ENCODE results near the gene HRCT1.

DNA sequence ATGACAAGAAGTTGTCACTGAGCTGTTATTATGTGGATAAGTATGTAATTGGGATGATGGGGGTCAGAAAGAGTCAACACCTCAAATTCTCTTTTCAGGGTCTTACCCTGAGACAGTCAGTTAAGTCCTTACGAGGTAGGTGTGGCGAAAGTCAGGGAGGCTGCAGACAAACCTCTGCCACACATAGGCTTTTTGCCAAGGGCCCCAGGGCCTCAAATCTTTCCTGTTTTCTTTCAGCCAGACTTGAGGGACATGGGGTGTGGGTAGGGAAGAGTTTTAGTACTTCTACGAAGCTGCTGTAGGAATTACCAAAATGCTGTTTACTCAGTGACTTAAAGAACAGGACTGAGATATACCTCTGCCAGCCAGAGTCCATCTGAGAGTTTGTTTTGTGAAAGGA, 38.2 kb downstream of the HRCT1 start:
- TF ChIP-seq, protein P1, sequence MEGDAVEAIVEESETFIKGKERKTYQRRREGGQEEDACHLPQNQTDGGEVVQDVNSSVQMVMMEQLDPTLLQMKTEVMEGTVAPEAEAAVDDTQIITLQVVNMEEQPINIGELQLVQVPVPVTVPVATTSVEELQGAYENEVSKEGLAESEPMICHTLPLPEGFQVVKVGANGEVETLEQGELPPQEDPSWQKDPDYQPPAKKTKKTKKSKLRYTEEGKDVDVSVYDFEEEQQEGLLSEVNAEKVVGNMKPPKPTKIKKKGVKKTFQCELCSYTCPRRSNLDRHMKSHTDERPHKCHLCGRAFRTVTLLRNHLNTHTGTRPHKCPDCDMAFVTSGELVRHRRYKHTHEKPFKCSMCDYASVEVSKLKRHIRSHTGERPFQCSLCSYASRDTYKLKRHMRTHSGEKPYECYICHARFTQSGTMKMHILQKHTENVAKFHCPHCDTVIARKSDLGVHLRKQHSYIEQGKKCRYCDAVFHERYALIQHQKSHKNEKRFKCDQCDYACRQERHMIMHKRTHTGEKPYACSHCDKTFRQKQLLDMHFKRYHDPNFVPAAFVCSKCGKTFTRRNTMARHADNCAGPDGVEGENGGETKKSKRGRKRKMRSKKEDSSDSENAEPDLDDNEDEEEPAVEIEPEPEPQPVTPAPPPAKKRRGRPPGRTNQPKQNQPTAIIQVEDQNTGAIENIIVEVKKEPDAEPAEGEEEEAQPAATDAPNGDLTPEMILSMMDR (conservative IDR thresholded peaks at IDR 0.05; ENCODE audit: low read length): no peak
- TF ChIP-seq EZH2phosphoT487 (IDR thresholded peaks at IDR 0.05; ENCODE audit: borderline replicate concordance): no peak
